Measurements from ENCODE around the gene MRPL17.

DNA sequence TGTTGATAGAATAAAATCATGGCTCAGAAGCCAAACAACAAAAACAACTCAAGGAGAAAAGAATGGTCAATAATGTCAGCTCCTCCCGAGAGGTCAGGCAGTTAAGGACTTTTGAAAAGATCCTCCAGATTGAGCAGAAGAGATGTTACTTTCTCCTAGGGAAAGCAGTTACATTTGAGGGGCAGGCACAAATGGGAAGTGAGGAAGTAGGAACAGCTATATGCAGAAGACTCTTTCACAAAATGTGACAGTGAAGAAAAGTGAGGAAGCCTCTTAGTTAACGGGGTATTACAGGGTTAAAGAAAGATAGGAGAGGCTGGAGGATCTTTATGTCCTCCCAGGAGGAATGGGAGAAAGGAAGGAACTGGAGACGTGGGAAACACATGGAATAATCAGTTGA, 31.0 kb downstream of the MRPL17 start:
- TF ChIP-seq POLR2AphosphoS5 (IDR thresholded peaks at IDR 0.05; ENCODE audit: low read depth) (no peak), EZH2 (IDR thresholded peaks at IDR 0.05; ENCODE audit: low read depth, unreplicated experiment) (no peak), EZH2phosphoT487 (IDR thresholded peaks at IDR 0.05; ENCODE audit: unreplicated experiment) (no peak)
- TF ChIP-seq, protein P1, sequence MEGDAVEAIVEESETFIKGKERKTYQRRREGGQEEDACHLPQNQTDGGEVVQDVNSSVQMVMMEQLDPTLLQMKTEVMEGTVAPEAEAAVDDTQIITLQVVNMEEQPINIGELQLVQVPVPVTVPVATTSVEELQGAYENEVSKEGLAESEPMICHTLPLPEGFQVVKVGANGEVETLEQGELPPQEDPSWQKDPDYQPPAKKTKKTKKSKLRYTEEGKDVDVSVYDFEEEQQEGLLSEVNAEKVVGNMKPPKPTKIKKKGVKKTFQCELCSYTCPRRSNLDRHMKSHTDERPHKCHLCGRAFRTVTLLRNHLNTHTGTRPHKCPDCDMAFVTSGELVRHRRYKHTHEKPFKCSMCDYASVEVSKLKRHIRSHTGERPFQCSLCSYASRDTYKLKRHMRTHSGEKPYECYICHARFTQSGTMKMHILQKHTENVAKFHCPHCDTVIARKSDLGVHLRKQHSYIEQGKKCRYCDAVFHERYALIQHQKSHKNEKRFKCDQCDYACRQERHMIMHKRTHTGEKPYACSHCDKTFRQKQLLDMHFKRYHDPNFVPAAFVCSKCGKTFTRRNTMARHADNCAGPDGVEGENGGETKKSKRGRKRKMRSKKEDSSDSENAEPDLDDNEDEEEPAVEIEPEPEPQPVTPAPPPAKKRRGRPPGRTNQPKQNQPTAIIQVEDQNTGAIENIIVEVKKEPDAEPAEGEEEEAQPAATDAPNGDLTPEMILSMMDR (conservative IDR thresholded peaks at IDR 0.05; ENCODE audit: low read depth in 2 of 2): no peak

All from GM23338 (cell line).